Measurements from ENCODE around the gene RAP1GAP. TPM values are rescaled to one million over a fixed set of nuclear protein-coding genes. Genes with fewer than 3 reads are reported as not detected.

Gene RAP1GAP
- total and polyA plus RNA-seq, 9 of the 15 experiments (the other 6 are each of a cell fraction or from before 2014, with no cell fraction given) = 0.29 to 30.2 (median 19.2) TPM

DNA sequence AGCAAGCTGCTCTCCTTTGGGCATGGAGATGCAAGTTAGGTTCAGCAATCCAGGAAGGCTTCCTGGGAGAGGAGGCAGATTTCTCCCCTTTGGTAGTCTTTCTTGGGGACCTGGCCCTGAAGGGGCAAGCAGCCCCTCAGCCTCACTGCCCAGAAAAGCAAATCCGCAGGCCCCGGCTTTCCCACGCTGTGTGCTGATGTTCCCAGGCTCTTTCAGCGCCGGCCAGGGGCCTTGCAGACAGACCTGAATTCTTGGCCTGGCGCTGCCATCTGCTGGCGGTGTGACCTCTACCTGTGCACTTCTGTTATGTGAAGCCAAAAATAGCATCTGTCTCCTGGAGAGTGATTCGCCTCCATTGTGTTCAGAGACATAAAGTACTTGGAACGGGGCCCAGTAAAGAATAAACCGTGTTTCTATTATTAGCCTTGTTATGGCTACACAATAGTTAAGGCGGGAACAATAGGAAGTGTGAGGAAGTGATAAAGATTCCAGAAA lies 95.1 kb downstream of the RAP1GAP start (continued):
- TF ChIP-seq PTTG1 (tag; IDR thresholded peaks at IDR 0.05; ENCODE audit: low read depth) = no peak
- TF ChIP-seq, protein P1, sequence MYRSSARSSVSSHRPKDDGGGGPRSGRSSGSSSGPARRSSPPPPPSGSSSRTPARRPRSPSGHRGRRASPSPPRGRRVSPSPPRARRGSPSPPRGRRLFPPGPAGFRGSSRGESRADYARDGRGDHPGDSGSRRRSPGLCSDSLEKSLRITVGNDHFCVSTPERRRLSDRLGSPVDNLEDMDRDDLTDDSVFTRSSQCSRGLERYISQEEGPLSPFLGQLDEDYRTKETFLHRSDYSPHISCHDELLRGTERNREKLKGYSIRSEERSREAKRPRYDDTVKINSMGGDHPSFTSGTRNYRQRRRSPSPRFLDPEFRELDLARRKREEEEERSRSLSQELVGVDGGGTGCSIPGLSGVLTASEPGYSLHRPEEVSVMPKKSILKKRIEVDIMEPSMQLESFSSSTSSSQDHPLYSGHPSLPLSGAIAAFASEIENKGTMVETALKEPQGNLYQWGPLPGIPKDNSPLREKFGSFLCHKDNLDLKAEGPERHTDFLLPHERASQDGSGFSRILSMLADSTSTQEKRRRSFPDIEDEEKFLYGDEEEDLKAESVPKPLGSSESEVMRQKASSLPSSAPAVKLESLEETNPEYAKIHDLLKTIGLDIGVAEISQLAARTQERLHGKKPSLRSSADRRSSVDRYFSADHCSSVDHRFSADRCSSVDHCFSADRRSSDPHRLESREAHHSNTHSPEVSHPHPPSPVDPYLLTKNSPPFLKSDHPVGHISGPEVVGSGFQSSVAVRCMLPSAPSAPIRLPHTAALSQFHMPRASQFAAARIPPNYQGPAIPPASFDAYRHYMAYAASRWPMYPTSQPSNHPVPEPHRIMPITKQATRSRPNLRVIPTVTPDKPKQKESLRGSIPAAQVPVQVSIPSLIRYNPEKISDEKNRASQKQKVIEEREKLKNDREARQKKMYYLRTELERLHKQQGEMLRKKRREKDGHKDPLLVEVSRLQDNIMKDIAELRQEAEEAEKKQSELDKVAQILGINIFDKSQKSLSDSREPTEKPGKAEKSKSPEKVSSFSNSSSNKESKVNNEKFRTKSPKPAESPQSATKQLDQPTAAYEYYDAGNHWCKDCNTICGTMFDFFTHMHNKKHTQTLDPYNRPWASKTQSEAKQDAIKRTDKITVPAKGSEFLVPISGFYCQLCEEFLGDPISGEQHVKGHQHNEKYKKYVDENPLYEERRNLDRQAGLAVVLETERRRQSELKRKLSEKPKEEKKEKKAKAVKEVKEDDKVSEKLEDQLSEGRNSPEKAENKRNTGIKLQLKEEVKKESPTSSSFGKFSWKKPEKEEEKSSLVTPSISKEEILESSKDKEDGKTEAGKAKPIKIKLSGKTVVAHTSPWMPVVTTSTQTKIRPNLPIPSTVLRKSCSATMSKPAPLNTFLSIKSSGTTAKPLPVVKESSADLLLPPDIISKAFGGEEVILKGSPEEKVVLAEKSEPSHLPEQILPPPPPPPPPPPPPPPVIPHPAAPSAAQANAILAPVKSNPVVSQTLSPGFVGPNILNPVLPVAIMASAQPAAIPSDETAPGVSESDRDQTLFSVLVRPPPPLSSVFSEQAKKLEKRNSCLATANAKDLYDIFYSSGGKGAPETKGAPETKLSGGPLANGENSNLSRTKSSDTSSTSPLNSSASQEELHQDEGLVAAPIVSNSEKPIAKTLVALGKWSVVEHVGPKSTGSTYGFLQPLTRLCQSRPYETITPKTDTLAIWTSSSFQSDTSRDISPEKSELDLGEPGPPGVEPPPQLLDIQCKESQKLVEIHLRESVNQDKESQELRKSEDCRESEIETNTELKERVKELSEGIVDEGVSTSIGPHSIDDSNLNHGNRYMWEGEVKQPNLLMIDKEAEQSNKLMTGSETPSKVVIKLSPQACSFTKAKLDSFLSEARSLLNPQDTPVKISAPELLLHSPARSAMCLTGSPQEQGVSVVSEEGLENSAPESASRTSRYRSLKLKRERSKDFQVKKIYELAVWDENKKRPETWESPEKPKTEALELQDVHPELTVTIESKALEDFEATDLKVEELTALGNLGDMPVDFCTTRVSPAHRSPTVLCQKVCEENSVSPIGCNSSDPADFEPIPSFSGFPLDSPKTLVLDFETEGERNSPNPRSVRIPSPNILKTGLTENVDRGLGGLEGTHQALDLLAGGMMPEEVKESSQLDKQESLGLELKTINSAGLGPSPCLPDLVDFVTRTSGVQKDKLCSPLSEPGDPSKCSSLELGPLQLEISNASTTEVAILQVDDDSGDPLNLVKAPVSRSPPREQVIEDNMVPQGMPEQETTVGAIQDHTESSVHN (IDR thresholded peaks at IDR 0.05; ENCODE audit: borderline replicate concordance in 1 of 2, low read depth in 1 of 2) = no peak
- TF ChIP-seq CREM (IDR thresholded peaks at IDR 0.05; ENCODE audit: low read depth) = no peak
- TF ChIP-seq MEF2A (IDR thresholded peaks at IDR 0.05; ENCODE audit: control insufficient read depth, low read depth, low read length) = peak; percentile 97
- 0 out of 2 replicates have a peak, but pooled peaks have one; percentile 31 for TF ChIP-seq ZEB2 (IDR thresholded peaks at IDR 0.05)
- TF ChIP-seq ETV6 (IDR thresholded peaks at IDR 0.05; ENCODE audit: borderline replicate concordance in 1 of 2, low read depth in 2 of 2, low read length in 1 of 2) = no peak
- TF ChIP-seq ETV6 (CRISPR knock-in tag; IDR thresholded peaks at IDR 0.05; ENCODE audit: borderline replicate concordance) = 0 out of 2 replicates have a peak, but pooled peaks have one; percentile 18
- no peak for TF ChIP-seq ZNF780A (CRISPR knock-in tag; IDR thresholded peaks at IDR 0.05)
- no peak for TF ChIP-seq NCOR1 (IDR thresholded peaks at IDR 0.05)
- TF ChIP-seq, protein P2, sequence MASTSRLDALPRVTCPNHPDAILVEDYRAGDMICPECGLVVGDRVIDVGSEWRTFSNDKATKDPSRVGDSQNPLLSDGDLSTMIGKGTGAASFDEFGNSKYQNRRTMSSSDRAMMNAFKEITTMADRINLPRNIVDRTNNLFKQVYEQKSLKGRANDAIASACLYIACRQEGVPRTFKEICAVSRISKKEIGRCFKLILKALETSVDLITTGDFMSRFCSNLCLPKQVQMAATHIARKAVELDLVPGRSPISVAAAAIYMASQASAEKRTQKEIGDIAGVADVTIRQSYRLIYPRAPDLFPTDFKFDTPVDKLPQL (IDR thresholded peaks at IDR 0.05; ENCODE audit: extremely low read depth, insufficient read length) = no peak
- TF ChIP-seq, protein P3, sequence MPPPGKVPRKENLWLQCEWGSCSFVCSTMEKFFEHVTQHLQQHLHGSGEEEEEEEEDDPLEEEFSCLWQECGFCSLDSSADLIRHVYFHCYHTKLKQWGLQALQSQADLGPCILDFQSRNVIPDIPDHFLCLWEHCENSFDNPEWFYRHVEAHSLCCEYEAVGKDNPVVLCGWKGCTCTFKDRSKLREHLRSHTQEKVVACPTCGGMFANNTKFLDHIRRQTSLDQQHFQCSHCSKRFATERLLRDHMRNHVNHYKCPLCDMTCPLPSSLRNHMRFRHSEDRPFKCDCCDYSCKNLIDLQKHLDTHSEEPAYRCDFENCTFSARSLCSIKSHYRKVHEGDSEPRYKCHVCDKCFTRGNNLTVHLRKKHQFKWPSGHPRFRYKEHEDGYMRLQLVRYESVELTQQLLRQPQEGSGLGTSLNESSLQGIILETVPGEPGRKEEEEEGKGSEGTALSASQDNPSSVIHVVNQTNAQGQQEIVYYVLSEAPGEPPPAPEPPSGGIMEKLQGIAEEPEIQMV (tag; conservative IDR thresholded peaks at IDR 0.05; ENCODE audit: low read depth) = no peak
- TF ChIP-seq ATF1 (CRISPR knock-in tag; IDR thresholded peaks at IDR 0.05) = no peak
- TF ChIP-seq ATF1 (tag; IDR thresholded peaks at IDR 0.05) = peak; percentile 25; the same call in 1 of the 2 replicates
- TF ChIP-seq EZH2 (IDR thresholded peaks at IDR 0.05; ENCODE audit: borderline replicate concordance, low read depth, low read length) = no peak
- no peak for TF ChIP-seq GTF2F1 (IDR thresholded peaks at IDR 0.05; ENCODE audit: low read depth, low read length)
- no peak for TF ChIP-seq STAT5B (CRISPR knock-in tag; IDR thresholded peaks at IDR 0.05)

Data from K562 (cell line).